ENCODE data around the gene TLK1. TPM values are rescaled to one million over a fixed set of nuclear protein-coding genes. Genes with fewer than 3 reads are reported as not detected.

The TLK1 gene
- total and polyA plus RNA-seq, 9 of the 15 experiments (the other 6 are each of a cell fraction or from before 2014, with no cell fraction given), result 20.2 to 101 (median 40.5) TPM

DNA sequence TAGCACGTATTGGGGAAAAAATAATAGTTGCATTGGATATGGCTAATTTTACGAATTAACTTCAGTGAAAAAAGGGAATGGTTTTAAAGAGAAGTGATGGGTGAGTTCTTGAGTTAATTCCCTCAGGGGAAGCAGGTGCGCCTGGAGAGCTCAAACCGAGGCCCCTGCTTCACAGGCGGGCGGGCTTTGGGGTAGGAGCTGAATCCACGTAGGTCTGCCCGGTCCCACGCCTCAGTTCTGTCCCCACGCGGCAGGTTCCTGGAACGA, 187.5 kb downstream of the TLK1 start (continued):
- TF ChIP-seq MLX (CRISPR knock-in tag; conservative IDR thresholded peaks at IDR 0.05) (0 out of 4 replicates have a peak, but pooled peaks of 1 of the 2 experiments have one; percentile 11), HDAC1 (IDR thresholded peaks at IDR 0.05) (0 out of 4 replicates have a peak, but pooled peaks of 1 of the 2 experiments have one; percentile 52), PHB (CRISPR knock-in tag; IDR thresholded peaks at IDR 0.05) (peak; percentile 36; the same call in 1 of the 2 replicates)

- Histone ChIP-seq H3K9me1 (ENCODE audit: control insufficient read depth, insufficient read depth, low read length) (no peaks in the 10 kb centered on the region), H3K79me2 (ENCODE audit: control insufficient read depth, insufficient read depth, low read length) (no peaks in the 10 kb centered on the region), H3K4me3 (peak overlapping the region; percentile 56; the same call in 1 of the 2 replicates), H3K36me3 (ENCODE audit: control insufficient read depth, insufficient read depth, low read length) (peaks cover 3% of the 10 kb centered on the region; the same call in 1 of the 3 replicates), H3K27ac (ENCODE audit: extremely low read depth, low read depth, low read length) (peak overlapping the region; percentile 46), H3K4me2 (ENCODE audit: insufficient read depth, low read length) (peak overlapping the region; percentile 72), H2AFZ (ENCODE audit: low read depth, low read length) (peak overlapping the region; percentile 99), H4K20me1 (replicated peaks; ENCODE audit: control insufficient read depth, insufficient read depth, low read length) (no peaks in the 10 kb centered on the region), H3K9me3 (replicated peaks; ENCODE audit: control insufficient read depth, insufficient read depth, low read depth, low read length) (no peaks in the 10 kb centered on the region), H3K9ac (ENCODE audit: insufficient read depth in 1 of 2, low read depth in 2 of 2, low read length in 2 of 2) (peak overlapping the region; percentile 89 to 96), H3K4me1 (replicated peaks in 1 of 2; ENCODE audit: control insufficient read depth in 2 of 2, insufficient read depth in 2 of 2, low read length in 2 of 2) (peaks cover 12 to 20% of the 10 kb centered on the region in 2 experiments; a peak in 4 of 5 replicates), H3K27me3 (ENCODE audit: control insufficient read depth in 2 of 2, insufficient read depth in 2 of 2, low read length in 2 of 2) (no peaks in the 10 kb centered on the region)
- BruUV-seq (replicated peaks), result no TSS peak
- DNase-seq (ENCODE audit: extremely low read depth in 1 of 4, low spot score in 3 of 4), result no peak
- WGBS (ENCODE audit: insufficient coverage, low coverage, missing lambda C conversion rate), result 80% methylated on average over 17 of the region's 20 CpGs
- CTCF ChIA-PET (ENCODE audit: low intra/inter-chr PET ratio), result interaction anchor here (0.6 to 2.2 kb wide), 9 partner anchors 155 to 1493 kb away, joined by 3 to 25 read pairs (median 4); no protein-coding TSS in a partner anchor
- intact Hi-C loops (cut with micrococcal nuclease) (loop anchor here (1.0 to 10.0 kb wide), 8 partner anchors 44 to 1142 kb away; partner anchors contain the start of genes CYBRD1, DCAF17 and METTL8), in situ Hi-C loops (cut with MboI) (loop anchor here (5.0 to 25.0 kb wide), 2 partner anchors 445 to 1140 kb away; partner anchors contain the start of gene DLX2)
- POLR2A ChIA-PET, result interaction anchor here (0.7 to 2.0 kb wide), 4 partner anchors 39 to 178 kb away, joined by 3 to 10 read pairs (median 4); partner anchors contain the start of gene GORASP2
- TF ChIP-seq ZBTB33 (CRISPR knock-in tag; IDR thresholded peaks at IDR 0.05) (0 out of 2 replicates have a peak, but pooled peaks have one; percentile 51), KAT7 (CRISPR knock-in tag; IDR thresholded peaks at IDR 0.05; ENCODE audit: borderline replicate concordance) (no peak)
- ATAC-seq, result peak; percentile 2; the same call in 2 of the 3 replicates
- peak; percentile 46 for FAIRE-seq
Observed at GRCh38 chr2:170972296-170973224, 188.1 kb downstream of the TLK1 start.

All from K562 (cell line).